ENCODE results near the gene MMP20. TPM values are rescaled to one million over a fixed set of nuclear protein-coding genes. Genes with fewer than 3 reads are reported as not detected.

MMP20 gene
- total RNA-seq, 1 experiment from 2014 or later, result not detected

DNA sequence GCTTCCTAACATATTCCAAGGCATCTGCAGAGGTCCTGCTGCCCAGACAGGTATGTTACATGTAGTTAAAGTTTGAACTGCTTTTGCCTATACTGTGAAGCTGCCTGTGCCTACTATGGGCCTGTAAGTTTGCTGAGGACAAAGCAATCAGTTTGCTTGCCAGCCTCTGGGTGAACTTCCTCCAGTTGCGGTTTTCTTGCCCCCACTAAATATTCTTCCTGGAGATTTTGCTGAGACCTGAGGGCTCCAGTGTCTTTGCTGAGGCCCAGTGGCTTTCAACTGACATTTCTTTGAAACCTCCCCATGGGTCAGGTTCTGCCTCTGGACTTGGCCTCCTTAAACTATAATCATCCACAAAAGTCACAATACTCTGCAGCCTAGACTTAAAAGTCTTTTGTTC is 29.6 kb upstream of the MMP20 start:
- Histone ChIP-seq H3K4me3 (ENCODE audit: low read length) (no peak overlapping the region), H3K9ac (ENCODE audit: low read length) (no peak overlapping the region), H3K36me3 (ENCODE audit: insufficient read depth, low read length) (no peaks in the 10 kb centered on the region), H3K4me2 (ENCODE audit: low read depth, low read length, poor library complexity, severe bottlenecking) (no peak overlapping the region), H3K27me3 (ENCODE audit: low read length) (peaks cover 8% of the 10 kb centered on the region), H3K27ac (ENCODE audit: low read length) (no peak overlapping the region), H4K20me1 (ENCODE audit: insufficient read depth, low read depth, low read length) (no peaks in the 10 kb centered on the region), H3K79me2 (ENCODE audit: low read length) (no peaks in the 10 kb centered on the region), H3K4me1 (ENCODE audit: low read length) (no peaks in the 10 kb centered on the region), H3K9me3 (ENCODE audit: low read length) (peaks cover 6% of the 10 kb centered on the region; the same call in 1 of the 2 replicates), H2AFZ (ENCODE audit: low read length) (no peak overlapping the region), H3K9me2 (replicated peaks; ENCODE audit: insufficient read depth, low read length) (no peaks in the 10 kb centered on the region)
- DNase-seq, result no peak

DNA sequence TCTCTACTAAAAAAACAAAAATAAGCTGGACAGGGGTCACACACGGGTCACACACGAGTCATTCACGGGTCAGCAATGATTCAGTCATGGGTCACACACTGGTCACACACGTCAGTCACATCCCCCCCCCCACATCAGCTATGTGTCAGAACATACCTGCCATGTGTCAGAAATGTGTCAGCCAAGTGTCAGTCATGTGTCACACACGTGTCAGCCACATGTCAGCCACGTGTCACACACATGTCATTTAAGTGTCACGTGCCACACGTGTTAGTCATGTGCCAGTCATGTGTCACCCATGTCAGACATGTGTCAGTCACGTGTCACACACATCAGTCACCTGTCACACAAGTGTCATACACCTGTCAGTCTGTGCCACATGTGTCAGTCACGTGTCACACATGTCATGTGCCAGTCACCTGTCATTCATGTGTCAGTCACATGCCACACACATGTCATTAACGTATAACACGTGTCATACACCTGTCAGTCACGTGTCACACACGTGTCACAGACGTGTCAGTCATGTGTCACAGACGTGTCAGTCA is 28.7 kb upstream of the MMP20 start:
- Histone ChIP-seq H4K20me1 (ENCODE audit: insufficient read depth, low read depth, low read length) (no peaks in the 10 kb centered on the region), H3K9ac (ENCODE audit: low read length) (no peak overlapping the region), H3K27me3 (ENCODE audit: low read length) (peaks cover 8% of the 10 kb centered on the region), H3K9me2 (replicated peaks; ENCODE audit: insufficient read depth, low read length) (no peaks in the 10 kb centered on the region), H3K79me2 (ENCODE audit: low read length) (no peaks in the 10 kb centered on the region), H3K4me3 (ENCODE audit: low read length) (no peak overlapping the region), H3K27ac (ENCODE audit: low read length) (no peak overlapping the region), H3K9me3 (ENCODE audit: low read length) (peaks cover 6% of the 10 kb centered on the region; the same call in 1 of the 2 replicates), H3K4me2 (ENCODE audit: low read depth, low read length, poor library complexity, severe bottlenecking) (no peak overlapping the region), H2AFZ (ENCODE audit: low read length) (no peak overlapping the region), H3K4me1 (ENCODE audit: low read length) (no peaks in the 10 kb centered on the region), H3K36me3 (ENCODE audit: insufficient read depth, low read length) (no peaks in the 10 kb centered on the region)
- DNase-seq, result no peak

DNA sequence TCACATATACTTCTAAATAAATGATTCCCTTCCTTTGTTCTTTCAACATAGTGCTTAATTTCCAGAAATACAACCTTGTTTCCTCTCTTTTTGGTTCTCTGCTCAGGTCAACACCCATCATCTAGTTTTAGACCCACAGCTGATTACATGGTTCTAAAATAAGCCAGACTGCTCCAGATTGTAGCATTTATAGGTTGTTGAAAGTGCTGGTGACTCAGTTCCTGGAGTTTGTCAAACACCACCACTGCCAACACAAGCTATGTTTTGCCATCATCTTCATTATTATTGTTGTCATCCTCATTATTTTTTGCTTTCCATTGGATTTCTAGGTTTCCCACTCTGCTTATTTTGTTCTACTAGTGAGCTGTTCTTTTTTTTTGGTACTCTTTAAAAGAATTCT is 22.3 kb upstream of the MMP20 start:
- DNase-seq, result no peak
- no peaks in the 10 kb centered on the region for H3K4me1 ChIP-seq (ENCODE audit: low read length)
- no peaks in the 10 kb centered on the region for H4K20me1 ChIP-seq (ENCODE audit: insufficient read depth, low read depth, low read length)
- H3K4me2 ChIP-seq (ENCODE audit: low read depth, low read length, poor library complexity, severe bottlenecking), result no peak overlapping the region
- H3K27ac ChIP-seq (ENCODE audit: low read length), result no peak overlapping the region
- no peak overlapping the region for H3K4me3 ChIP-seq (ENCODE audit: low read length)
- H3K9ac ChIP-seq (ENCODE audit: low read length), result no peak overlapping the region
- no peaks in the 10 kb centered on the region for H3K79me2 ChIP-seq (ENCODE audit: low read length)
- H3K36me3 ChIP-seq (ENCODE audit: insufficient read depth, low read length), result no peaks in the 10 kb centered on the region
- no peaks in the 10 kb centered on the region for H3K9me2 ChIP-seq (replicated peaks; ENCODE audit: insufficient read depth, low read length)
- H3K27me3 ChIP-seq (ENCODE audit: low read length), result peaks cover 4% of the 10 kb centered on the region; the same call in 1 of the 2 replicates
- H3K9me3 ChIP-seq (ENCODE audit: low read length), result no peaks in the 10 kb centered on the region
- H2AFZ ChIP-seq (ENCODE audit: low read length), result no peak overlapping the region

DNA sequence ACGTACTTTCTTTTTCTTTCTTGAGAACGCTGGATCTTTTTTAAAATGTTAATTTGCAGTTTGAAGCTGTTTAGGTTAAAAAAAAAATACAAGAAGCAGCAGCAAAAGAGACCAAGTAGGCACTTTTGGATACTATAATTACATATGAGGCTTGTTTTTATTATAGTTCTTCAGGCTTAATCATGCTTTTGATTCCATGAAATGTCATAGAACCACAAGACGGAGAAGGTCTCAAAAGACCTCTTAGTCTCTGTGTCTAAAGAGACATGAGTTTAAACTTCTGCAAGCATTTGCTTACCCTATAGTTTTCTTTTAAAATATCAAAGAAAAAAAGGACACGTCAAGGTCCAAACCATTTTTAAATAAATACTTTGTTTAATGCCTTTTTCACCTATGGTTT is 18.8 kb upstream of the MMP20 start:
- no peak for DNase-seq
- Histone ChIP-seq H3K9me2 (replicated peaks; ENCODE audit: insufficient read depth, low read length) (no peaks in the 10 kb centered on the region), H3K4me2 (ENCODE audit: low read depth, low read length, poor library complexity, severe bottlenecking) (no peak overlapping the region), H2AFZ (ENCODE audit: low read length) (no peak overlapping the region), H4K20me1 (ENCODE audit: insufficient read depth, low read depth, low read length) (no peaks in the 10 kb centered on the region), H3K9me3 (ENCODE audit: low read length) (no peaks in the 10 kb centered on the region), H3K79me2 (ENCODE audit: low read length) (no peaks in the 10 kb centered on the region), H3K4me3 (ENCODE audit: low read length) (no peak overlapping the region), H3K36me3 (ENCODE audit: insufficient read depth, low read length) (no peaks in the 10 kb centered on the region), H3K27me3 (ENCODE audit: low read length) (no peaks in the 10 kb centered on the region), H3K9ac (ENCODE audit: low read length) (no peak overlapping the region), H3K4me1 (ENCODE audit: low read length) (no peaks in the 10 kb centered on the region), H3K27ac (ENCODE audit: low read length) (no peak overlapping the region)

DNA sequence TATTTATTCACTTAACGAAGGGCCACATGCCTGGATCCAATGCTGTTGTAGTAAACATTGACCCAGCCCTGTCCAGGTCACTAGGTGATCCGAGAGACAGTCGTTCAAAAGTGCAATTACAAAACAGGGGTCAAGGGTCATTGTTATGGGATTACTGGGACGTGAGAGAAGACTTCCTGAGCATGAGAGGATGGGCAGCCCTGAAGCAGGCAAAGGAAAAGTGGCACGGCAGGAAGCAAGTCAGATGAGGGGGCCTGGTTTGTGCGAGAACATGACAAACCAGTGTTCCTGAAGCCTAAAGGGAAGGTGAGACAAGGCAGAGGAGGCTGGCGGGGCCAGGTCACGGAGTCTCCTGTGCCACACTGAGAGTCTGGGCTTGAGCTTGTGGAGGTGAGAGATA is 15.8 kb upstream of the MMP20 start:
- Histone ChIP-seq H3K4me1 (ENCODE audit: low read length) (no peaks in the 10 kb centered on the region), H3K79me2 (ENCODE audit: low read length) (no peaks in the 10 kb centered on the region), H3K4me3 (ENCODE audit: low read length) (no peak overlapping the region), H3K9me2 (replicated peaks; ENCODE audit: insufficient read depth, low read length) (no peaks in the 10 kb centered on the region), H3K27ac (ENCODE audit: low read length) (no peak overlapping the region), H3K4me2 (ENCODE audit: low read depth, low read length, poor library complexity, severe bottlenecking) (no peak overlapping the region), H4K20me1 (ENCODE audit: insufficient read depth, low read depth, low read length) (no peaks in the 10 kb centered on the region), H3K9me3 (ENCODE audit: low read length) (no peaks in the 10 kb centered on the region), H3K27me3 (ENCODE audit: low read length) (no peaks in the 10 kb centered on the region), H3K36me3 (ENCODE audit: insufficient read depth, low read length) (no peaks in the 10 kb centered on the region), H3K9ac (ENCODE audit: low read length) (no peak overlapping the region), H2AFZ (ENCODE audit: low read length) (no peak overlapping the region)
- DNase-seq, result no peak

DNA sequence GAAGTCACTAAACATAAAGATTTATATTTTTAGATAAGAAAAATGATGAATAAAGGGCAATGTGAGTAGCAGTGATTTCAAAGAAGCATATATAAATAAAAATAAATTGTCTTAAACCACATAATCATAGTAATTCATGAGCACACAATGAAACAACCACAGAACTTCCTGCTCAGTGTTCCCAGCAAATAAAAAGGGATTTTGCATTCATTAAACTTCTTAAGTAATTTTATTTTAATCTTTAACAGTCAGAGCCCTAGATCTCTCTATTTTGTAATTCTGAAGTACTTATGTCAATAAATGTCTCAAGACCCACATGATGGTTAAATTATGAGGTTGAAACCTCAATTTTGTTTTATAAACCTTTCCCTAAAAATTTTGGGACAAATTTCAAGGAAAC is 14.5 kb upstream of the MMP20 start:
- no peak overlapping the region for H3K4me3 ChIP-seq (ENCODE audit: low read length)
- H3K4me1 ChIP-seq (ENCODE audit: low read length), result no peaks in the 10 kb centered on the region
- H2AFZ ChIP-seq (ENCODE audit: low read length), result no peak overlapping the region
- H3K36me3 ChIP-seq (ENCODE audit: insufficient read depth, low read length), result no peaks in the 10 kb centered on the region
- no peaks in the 10 kb centered on the region for H3K27me3 ChIP-seq (ENCODE audit: low read length)
- no peak overlapping the region for H3K27ac ChIP-seq (ENCODE audit: low read length)
- no peaks in the 10 kb centered on the region for H3K9me3 ChIP-seq (ENCODE audit: low read length)
- DNase-seq, result no peak
- H4K20me1 ChIP-seq (ENCODE audit: insufficient read depth, low read depth, low read length), result no peaks in the 10 kb centered on the region
- no peaks in the 10 kb centered on the region for H3K9me2 ChIP-seq (replicated peaks; ENCODE audit: insufficient read depth, low read length)
- no peaks in the 10 kb centered on the region for H3K79me2 ChIP-seq (ENCODE audit: low read length)
- H3K4me2 ChIP-seq (ENCODE audit: low read depth, low read length, poor library complexity, severe bottlenecking), result no peak overlapping the region
- H3K9ac ChIP-seq (ENCODE audit: low read length), result no peak overlapping the region

DNA sequence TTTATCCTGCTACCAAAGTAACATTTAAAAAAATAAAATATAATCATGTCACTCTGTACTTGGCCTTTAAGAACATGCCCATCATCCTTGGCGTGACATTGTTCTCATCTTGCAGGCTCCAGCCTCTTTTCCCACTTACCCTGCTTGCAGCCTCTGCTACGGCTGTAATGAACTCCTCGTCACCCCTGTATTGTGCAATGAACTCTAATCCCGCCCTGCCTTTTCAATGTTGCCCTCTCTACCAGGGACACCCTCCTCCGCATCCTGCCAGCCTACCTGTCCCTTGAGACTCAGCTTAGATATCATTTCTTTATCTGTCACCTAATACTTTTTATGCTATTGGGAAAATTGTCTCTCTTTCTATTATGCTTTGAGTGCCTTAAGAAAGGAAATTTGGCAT is 12.6 kb upstream of the MMP20 start:
- H3K9me2 ChIP-seq (replicated peaks; ENCODE audit: insufficient read depth, low read length), result no peaks in the 10 kb centered on the region
- no peaks in the 10 kb centered on the region for H3K36me3 ChIP-seq (ENCODE audit: insufficient read depth, low read length)
- H3K9me3 ChIP-seq (ENCODE audit: low read length), result no peaks in the 10 kb centered on the region
- H3K27me3 ChIP-seq (ENCODE audit: low read length), result no peaks in the 10 kb centered on the region
- H3K4me3 ChIP-seq (ENCODE audit: low read length), result no peak overlapping the region
- no peak overlapping the region for H3K9ac ChIP-seq (ENCODE audit: low read length)
- H3K27ac ChIP-seq (ENCODE audit: low read length), result no peak overlapping the region
- no peak for DNase-seq
- H4K20me1 ChIP-seq (ENCODE audit: insufficient read depth, low read depth, low read length), result no peaks in the 10 kb centered on the region
- no peaks in the 10 kb centered on the region for H3K79me2 ChIP-seq (ENCODE audit: low read length)
- no peak overlapping the region for H2AFZ ChIP-seq (ENCODE audit: low read length)
- H3K4me2 ChIP-seq (ENCODE audit: low read depth, low read length, poor library complexity, severe bottlenecking), result no peak overlapping the region
- no peaks in the 10 kb centered on the region for H3K4me1 ChIP-seq (ENCODE audit: low read length)

DNA sequence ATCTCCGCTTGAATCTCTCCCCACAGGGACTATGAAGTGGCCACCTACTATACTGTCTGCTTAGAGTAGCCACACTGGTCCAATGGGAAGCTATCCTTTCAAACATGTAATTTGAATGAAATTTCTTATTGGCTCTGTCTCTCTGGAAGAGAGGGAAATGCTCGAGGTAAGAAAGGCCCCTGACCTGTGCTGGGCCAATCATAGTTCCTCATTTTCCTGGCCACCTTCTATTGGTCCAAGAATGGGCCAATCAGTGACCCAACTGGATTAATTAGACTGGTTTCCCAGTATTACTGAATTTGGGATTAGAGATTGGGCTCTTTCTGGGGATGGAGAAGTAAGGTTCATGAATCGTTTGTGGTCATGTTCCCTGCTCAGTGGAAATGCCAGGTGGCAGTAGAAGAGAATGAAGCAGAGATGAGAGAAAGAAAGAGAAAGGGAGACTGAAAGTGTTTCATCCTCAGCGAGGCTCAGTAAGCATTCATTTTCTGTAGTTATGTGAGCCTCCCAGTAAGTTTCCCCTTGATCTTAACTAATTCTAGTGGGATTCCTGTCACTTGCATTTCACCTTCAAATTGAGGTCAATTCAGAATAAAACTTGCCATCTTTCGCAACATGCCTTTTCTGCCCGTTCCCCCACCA is 8.4 kb upstream of the MMP20 start:
- H3K4me2 ChIP-seq (ENCODE audit: low read depth, low read length, poor library complexity, severe bottlenecking), result no peak overlapping the region
- H3K27me3 ChIP-seq (ENCODE audit: low read length), result no peaks in the 10 kb centered on the region
- no peaks in the 10 kb centered on the region for H3K9me3 ChIP-seq (ENCODE audit: low read length)
- H3K4me3 ChIP-seq (ENCODE audit: low read length), result no peak overlapping the region
- H3K36me3 ChIP-seq (ENCODE audit: insufficient read depth, low read length), result no peaks in the 10 kb centered on the region
- DNase-seq, result no peak
- no peak overlapping the region for H3K27ac ChIP-seq (ENCODE audit: low read length)
- H4K20me1 ChIP-seq (ENCODE audit: insufficient read depth, low read depth, low read length), result no peaks in the 10 kb centered on the region
- no peak overlapping the region for H2AFZ ChIP-seq (ENCODE audit: low read length)
- H3K9ac ChIP-seq (ENCODE audit: low read length), result no peak overlapping the region
- no peaks in the 10 kb centered on the region for H3K9me2 ChIP-seq (replicated peaks; ENCODE audit: insufficient read depth, low read length)
- no peaks in the 10 kb centered on the region for H3K4me1 ChIP-seq (ENCODE audit: low read length)
- no peaks in the 10 kb centered on the region for H3K79me2 ChIP-seq (ENCODE audit: low read length)

Measured in Karpas-422 (cell line).